ENCODE results near the gene ASIC4. TPM values are rescaled to one million over a fixed set of nuclear protein-coding genes. Genes with fewer than 3 reads are reported as not detected.

ASIC4 gene
- total and polyA plus RNA-seq, 2 of the 13 experiments (the other 11 are each of a cell fraction or from before 2014, with no cell fraction given), result 0.03 TPM; not detected in 1

GRCh38 chr2:219541611-219542180 is 27.4 kb downstream of the ASIC4 start (continued):
- TF ChIP-seq ZNF407 (CRISPR knock-in tag; IDR thresholded peaks at IDR 0.05; ENCODE audit: not compliant biosample characterization), result peak; percentile 55
- TF ChIP-seq MXD4 (CRISPR knock-in tag; IDR thresholded peaks at IDR 0.05), result peak; percentile 81
- TF ChIP-seq KLF15 (CRISPR knock-in tag; IDR thresholded peaks at IDR 0.05; ENCODE audit: borderline replicate concordance), result peak; percentile 51; the same call in 1 of the 2 replicates
- TF ChIP-seq HMGA1 (CRISPR knock-in tag; conservative IDR thresholded peaks at IDR 0.05), result no peak
- TF ChIP-seq SP1 (IDR thresholded peaks at IDR 0.05), result no peak
- peak; percentile 45 for TF ChIP-seq SP1 (CRISPR knock-in tag; IDR thresholded peaks at IDR 0.05)
- TF ChIP-seq FOXA3 (CRISPR knock-in tag; IDR thresholded peaks at IDR 0.05), result peak; percentile 60; the same call in 1 of the 2 replicates
- TF ChIP-seq ZNF235 (CRISPR knock-in tag; IDR thresholded peaks at IDR 0.05; ENCODE audit: borderline replicate concordance), result peak; percentile 52; the same call in 1 of the 2 replicates
- TF ChIP-seq ZNF782 (CRISPR knock-in tag; IDR thresholded peaks at IDR 0.05; ENCODE audit: borderline replicate concordance), result peak; percentile 92
- no peak for TF ChIP-seq SUZ12 (IDR thresholded peaks at IDR 0.05; ENCODE audit: low read depth, low read length)
- no peak for TF ChIP-seq FOSL1 (CRISPR knock-in tag; IDR thresholded peaks at IDR 0.05; ENCODE audit: borderline replicate concordance)
- peak; percentile 93 for TF ChIP-seq MEIS2 (CRISPR knock-in tag; IDR thresholded peaks at IDR 0.05)
- TF ChIP-seq SP2 (CRISPR knock-in tag; IDR thresholded peaks at IDR 0.05), result no peak
- peak; percentile 86; the same call in 1 of the 2 replicates for TF ChIP-seq CENPT (CRISPR knock-in tag; IDR thresholded peaks at IDR 0.05; ENCODE audit: low read depth)
- peak; percentile 82 for TF ChIP-seq ARNTL (CRISPR knock-in tag; IDR thresholded peaks at IDR 0.05)
- no peak for TF ChIP-seq NCOA5 (CRISPR knock-in tag; IDR thresholded peaks at IDR 0.05)
- TF ChIP-seq ZNF451 (CRISPR knock-in tag; IDR thresholded peaks at IDR 0.05), result peak; percentile 91
- TF ChIP-seq CBX2 (IDR thresholded peaks at IDR 0.05; ENCODE audit: low read depth, low read length), result no peak
- TF ChIP-seq CBX2 (CRISPR knock-in tag; IDR thresholded peaks at IDR 0.05; ENCODE audit: low read depth), result 0 out of 2 replicates have a peak, but pooled peaks have one; percentile 4
- TF ChIP-seq SKI (IDR thresholded peaks at IDR 0.05; ENCODE audit: partially characterized antibody), result peak; percentile 57
- 0 out of 2 replicates have a peak, but pooled peaks have one; percentile 16 for TF ChIP-seq SKIL (CRISPR knock-in tag; IDR thresholded peaks at IDR 0.05; ENCODE audit: borderline replicate concordance)

Measured in HepG2 (cell line).